NB4 (cell line): ENCODE data around the gene RABGAP1.

Experiments used
- DNase-seq: peaks from one replicate; pipeline ENCODE4 v3.0.0; 2010; ENCODE audit warnings: low read depth
- H3K4me3 ChIP-seq: one replicate; pipeline ENCODE4 v1.5.1; 2011; ENCODE audit warnings: mild to moderate bottlenecking, low read depth, low read length, moderate library complexity
- MYC ChIP-seq: IDR thresholded peaks from 2 replicates; pipeline ENCODE4 v1.6.1; 2011; ENCODE audit warnings: low read depth, low read length
- POLR2A ChIP-seq: IDR thresholded peaks from 2 replicates; pipeline ENCODE4 v1.6.1; 2011; ENCODE audit warnings: mild to moderate bottlenecking; ENCODE audit not compliant: insufficient read length; ENCODE audit errors: extremely low read depth
- TF ChIP-seq, protein P1 (sequence below): IDR thresholded peaks from 2 replicates; pipeline ENCODE4 v1.6.1; 2011; ENCODE audit warnings: low read depth, low read length
- TF ChIP-seq, protein P2 (sequence below): IDR thresholded peaks from one replicate; pipeline ENCODE4 v1.5.1; 2012; ENCODE audit warnings: low read depth, low read length

The RABGAP1 gene

DNA sequence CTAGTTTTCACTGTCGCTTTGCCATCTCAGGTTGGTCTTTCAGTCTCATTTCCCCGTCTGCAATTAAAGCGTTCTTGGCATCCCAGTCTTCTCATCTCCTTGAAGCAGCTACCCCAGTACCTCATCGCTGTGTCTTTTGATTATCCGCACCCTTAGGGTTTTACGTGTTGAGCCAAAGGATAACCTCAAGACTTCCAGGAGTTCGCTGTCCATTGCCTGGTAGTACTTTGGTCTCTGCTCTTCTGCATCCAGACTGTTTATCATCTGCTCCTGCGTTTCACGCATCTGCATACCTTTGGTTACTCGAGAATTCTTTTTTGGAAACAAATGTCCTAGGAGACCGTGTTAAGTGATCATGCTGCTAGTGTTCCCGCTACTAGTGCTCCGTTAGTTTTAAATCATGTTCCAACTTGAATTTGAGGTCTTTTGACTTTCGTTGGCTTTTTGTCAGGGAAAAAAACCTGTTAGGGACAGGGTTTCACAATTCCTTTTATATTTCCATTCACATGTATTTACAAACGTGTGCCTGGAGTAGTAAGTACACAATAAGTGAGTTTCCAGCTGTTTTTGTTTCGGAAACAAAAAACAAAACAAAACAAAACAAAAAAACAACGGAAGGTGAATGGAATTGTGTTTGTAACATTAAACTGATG lies 888 bp downstream of the RABGAP1 start:
- DNase-seq: peak; percentile 36
- TF ChIP-seq MYC: no peak
- TF ChIP-seq, protein P1, sequence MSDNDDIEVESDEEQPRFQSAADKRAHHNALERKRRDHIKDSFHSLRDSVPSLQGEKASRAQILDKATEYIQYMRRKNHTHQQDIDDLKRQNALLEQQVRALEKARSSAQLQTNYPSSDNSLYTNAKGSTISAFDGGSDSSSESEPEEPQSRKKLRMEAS: no peak
- TF ChIP-seq, protein P2, sequence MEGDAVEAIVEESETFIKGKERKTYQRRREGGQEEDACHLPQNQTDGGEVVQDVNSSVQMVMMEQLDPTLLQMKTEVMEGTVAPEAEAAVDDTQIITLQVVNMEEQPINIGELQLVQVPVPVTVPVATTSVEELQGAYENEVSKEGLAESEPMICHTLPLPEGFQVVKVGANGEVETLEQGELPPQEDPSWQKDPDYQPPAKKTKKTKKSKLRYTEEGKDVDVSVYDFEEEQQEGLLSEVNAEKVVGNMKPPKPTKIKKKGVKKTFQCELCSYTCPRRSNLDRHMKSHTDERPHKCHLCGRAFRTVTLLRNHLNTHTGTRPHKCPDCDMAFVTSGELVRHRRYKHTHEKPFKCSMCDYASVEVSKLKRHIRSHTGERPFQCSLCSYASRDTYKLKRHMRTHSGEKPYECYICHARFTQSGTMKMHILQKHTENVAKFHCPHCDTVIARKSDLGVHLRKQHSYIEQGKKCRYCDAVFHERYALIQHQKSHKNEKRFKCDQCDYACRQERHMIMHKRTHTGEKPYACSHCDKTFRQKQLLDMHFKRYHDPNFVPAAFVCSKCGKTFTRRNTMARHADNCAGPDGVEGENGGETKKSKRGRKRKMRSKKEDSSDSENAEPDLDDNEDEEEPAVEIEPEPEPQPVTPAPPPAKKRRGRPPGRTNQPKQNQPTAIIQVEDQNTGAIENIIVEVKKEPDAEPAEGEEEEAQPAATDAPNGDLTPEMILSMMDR: no peak
- no peak for TF ChIP-seq POLR2A
- H3K4me3 ChIP-seq: peak overlapping the region; percentile 97

DNA sequence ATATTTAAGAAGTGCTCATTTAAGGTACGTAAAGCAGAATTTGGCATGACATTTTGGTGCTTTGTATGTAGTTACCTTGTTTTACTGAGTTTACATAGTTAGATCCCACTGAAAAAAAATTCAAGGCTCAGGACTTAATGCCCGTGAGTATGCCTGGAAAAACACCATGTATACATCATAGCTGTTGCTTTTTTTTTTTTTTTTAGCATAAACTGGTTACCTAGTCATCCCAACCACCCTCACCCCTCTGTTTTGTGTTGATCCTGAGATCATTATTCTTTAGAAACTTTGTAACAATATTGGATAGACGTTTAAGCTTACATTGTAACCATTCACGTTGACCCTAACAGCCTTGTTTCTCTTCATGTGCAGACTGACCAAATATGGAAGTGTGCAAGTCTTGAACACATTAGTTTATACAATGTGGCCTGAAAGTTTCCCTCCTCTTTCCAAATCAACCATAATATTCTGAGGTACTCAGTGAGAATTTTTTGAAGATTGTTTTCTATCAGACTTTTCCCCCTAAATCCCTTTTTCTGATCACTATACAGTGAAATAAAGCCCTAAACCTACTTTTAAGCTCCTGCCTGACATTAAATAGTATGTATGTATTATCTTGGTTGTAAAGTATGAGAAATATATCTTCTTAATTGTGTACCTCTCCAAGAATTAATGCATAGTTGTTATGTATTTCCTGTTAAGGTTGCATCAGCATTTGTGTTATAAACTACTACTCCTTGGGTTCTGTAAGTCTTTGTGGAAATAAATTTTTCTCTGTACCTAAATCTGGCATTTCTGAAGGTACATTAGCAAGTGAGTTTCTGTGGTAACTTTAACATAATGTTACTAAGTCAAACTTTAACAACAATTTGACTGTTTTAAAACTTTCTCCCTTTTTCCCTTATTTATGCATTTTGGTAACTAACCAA lies 4.4 kb downstream of the RABGAP1 start:
- no peak overlapping the region for H3K4me3 ChIP-seq
- TF ChIP-seq, protein P1: no peak
- TF ChIP-seq, protein P2: no peak
- TF ChIP-seq POLR2A: no peak
- no peak for TF ChIP-seq MYC
- no peak for DNase-seq

GRCh38 chr9:122946461-122947005 lies 5.7 kb downstream of the RABGAP1 start:
- TF ChIP-seq, protein P1: no peak
- TF ChIP-seq POLR2A (no peak), MYC (no peak)
- TF ChIP-seq, protein P2: no peak
- no peak overlapping the region for H3K4me3 ChIP-seq
- no peak for DNase-seq

DNA sequence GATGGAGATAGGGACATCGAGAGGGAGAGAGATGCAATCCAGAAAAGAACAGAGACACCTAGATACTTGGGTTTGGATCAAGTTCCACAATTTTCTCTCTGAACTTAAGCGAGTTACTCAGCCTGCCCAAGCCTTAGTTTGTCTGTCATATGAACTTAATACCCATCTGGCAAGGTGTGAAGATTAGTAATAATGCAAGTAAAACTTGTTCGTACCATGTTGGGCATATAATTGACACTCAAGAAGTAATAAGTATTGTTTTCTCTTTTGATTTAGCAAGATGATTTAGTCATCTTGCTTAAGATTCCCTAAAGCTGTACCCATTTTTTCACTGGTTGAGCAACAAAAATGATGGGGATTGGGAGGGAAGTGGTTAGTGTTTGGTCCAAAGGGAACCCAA lies 7.5 kb downstream of the RABGAP1 start:
- TF ChIP-seq POLR2A (no peak), MYC (no peak)
- TF ChIP-seq, protein P2: no peak
- TF ChIP-seq, protein P1: no peak
- no peak overlapping the region for H3K4me3 ChIP-seq

DNA sequence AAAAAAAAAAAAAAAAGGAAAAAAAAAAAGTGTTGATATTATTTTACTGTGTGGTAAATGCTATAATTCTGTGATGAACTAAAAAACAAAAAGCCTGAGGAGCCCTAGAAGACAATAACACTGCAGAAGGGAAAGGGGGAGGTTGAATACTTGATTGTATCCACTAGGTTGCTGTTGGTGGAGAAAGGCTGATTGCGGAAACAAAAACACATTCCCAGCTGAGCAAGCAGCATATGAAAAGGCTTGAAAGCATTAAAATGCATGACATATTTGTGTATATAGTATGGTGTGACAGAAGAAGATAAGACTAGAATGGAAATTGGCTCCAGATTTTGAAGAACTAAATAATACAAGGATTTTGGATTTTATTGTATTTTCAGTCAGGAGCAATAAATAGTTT lies 8.9 kb downstream of the RABGAP1 start:
- DNase-seq: no peak

More for the DNA sequence above, 7.5 kb downstream of the RABGAP1 start:
- no peak for DNase-seq

More for the DNA sequence above, 8.9 kb downstream of the RABGAP1 start:
- TF ChIP-seq POLR2A: no peak
- TF ChIP-seq, protein P1: no peak
- TF ChIP-seq, protein P2: no peak
- TF ChIP-seq MYC: no peak
- no peak overlapping the region for H3K4me3 ChIP-seq
